ENCODE measurements around the gene RPL31. TPM values are rescaled to one million over a fixed set of nuclear protein-coding genes. Genes with fewer than 3 reads are reported as not detected.

The RPL31 gene
- polyA plus RNA-seq, 1 of the 3 experiments (the other 2 are of a cell fraction): 4,488 TPM

DNA sequence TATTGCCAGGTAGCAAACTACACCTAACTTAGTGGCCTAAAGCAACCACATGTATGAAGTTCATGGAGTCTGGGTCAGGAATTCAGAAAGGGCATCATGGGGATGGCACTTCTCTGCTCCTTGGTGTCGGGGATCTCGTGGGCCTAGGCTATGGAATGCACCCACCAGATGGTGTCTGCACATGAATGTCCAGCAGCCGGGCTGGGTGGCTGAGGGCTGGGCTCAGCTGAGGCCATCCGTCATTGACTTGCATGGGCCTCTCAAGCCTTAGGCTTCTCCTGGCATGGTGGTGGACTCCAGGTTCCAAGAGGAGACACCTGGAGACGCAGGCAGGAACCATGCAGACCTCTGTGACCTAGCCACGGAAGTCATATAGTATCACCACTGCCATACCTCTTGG lies 26.0 kb upstream of the RPL31 start (continued):
- TF ChIP-seq, protein P1, sequence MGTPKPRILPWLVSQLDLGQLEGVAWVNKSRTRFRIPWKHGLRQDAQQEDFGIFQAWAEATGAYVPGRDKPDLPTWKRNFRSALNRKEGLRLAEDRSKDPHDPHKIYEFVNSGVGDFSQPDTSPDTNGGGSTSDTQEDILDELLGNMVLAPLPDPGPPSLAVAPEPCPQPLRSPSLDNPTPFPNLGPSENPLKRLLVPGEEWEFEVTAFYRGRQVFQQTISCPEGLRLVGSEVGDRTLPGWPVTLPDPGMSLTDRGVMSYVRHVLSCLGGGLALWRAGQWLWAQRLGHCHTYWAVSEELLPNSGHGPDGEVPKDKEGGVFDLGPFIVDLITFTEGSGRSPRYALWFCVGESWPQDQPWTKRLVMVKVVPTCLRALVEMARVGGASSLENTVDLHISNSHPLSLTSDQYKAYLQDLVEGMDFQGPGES (IDR thresholded peaks at IDR 0.05; ENCODE audit: low read depth, low read length): no peak
- TF ChIP-seq CHD2 (IDR thresholded peaks at IDR 0.05; ENCODE audit: low read length, partially characterized antibody): no peak
- TF ChIP-seq, protein P2, sequence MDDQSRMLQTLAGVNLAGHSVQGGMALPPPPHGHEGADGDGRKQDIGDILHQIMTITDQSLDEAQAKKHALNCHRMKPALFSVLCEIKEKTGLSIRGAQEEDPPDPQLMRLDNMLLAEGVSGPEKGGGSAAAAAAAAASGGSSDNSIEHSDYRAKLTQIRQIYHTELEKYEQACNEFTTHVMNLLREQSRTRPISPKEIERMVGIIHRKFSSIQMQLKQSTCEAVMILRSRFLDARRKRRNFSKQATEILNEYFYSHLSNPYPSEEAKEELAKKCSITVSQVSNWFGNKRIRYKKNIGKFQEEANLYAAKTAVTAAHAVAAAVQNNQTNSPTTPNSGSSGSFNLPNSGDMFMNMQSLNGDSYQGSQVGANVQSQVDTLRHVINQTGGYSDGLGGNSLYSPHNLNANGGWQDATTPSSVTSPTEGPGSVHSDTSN (IDR thresholded peaks at IDR 0.05): no peak

DNA sequence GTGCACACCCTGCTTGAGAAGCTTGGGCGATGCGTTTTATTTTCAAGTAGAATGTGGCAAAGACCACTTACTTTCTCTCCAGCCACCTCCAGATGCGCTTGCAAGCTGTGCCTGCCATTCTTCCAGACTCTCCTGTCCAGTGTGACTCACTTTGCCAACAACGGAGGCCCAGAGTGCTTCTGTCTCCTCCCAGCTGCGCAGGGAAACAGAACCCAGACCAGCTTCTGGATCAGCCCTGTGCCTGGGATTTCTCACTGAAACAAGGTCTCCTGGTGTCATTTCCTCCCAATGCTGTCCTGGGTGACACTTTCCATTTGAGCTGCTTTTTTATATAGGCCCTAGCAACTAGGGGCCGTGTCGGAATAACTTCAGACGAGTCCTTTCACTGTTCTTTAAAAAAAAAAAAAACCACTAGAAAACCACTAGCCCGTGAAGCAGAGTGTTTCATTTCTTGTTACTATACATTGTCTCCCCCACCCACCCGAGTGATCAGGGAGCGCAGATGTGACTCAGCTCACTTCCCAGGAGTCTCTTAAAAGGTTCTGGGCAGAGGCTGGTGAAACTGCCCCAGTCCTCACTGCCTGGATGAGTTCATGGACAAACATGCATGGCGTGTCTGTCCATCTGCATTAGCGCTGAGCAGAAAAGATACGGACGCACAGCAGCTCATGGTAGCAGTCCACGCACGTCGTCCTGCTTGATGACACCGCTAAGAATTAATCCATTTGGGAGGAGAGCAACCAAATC lies 25.3 kb upstream of the RPL31 start:
- no peak for DNase-seq
- Histone ChIP-seq H3K27ac (ENCODE audit: low read depth in 2 of 2, low read length in 1 of 2) (peak overlapping the region; percentile 32 to 86), H2AFZ (ENCODE audit: low read depth) (no peak overlapping the region)

More for the DNA sequence above, 25.3 kb upstream of the RPL31 start:
- Histone ChIP-seq H3K9me2 (no peaks in the 10 kb centered on the region), H3K36me3 (replicated peaks in 1 of 2; ENCODE audit: control insufficient read depth in 1 of 2, insufficient read depth in 2 of 2, low read length in 1 of 2) (peaks cover 19 to 52% of the 10 kb centered on the region in 2 experiments), H3K4me2 (peak overlapping the region; percentile 72), H3K4me3 (ENCODE audit: low read depth in 2 of 2, low read length in 1 of 2) (peak overlapping the region in 1 of 2 experiments; percentile 11; a peak in 1 of 4 replicates), H4K20me1 (ENCODE audit: insufficient read depth) (no peaks in the 10 kb centered on the region), H3K9ac (peak overlapping the region; percentile 40; the same call in 1 of the 2 replicates), H3K4me1 (ENCODE audit: control insufficient read depth in 1 of 2, insufficient read depth in 2 of 2, low read depth in 1 of 2, low read length in 1 of 2) (peaks cover 0 to 12% of the 10 kb centered on the region in 2 experiments; a peak in 1 of 4 replicates), H3F3A (replicated peaks; ENCODE audit: insufficient read depth) (peaks cover 11% of the 10 kb centered on the region), H3K27me3 (ENCODE audit: insufficient read depth) (no peaks in the 10 kb centered on the region), H3K79me2 (ENCODE audit: insufficient read depth) (no peaks in the 10 kb centered on the region), H3K9me3 (no peaks in the 10 kb centered on the region)
- TF ChIP-seq FOSL2 (IDR thresholded peaks at IDR 0.05; ENCODE audit: borderline replicate concordance, low read depth) (peak; percentile 64; the same call in 1 of the 2 replicates), TCF12 (IDR thresholded peaks at IDR 0.05) (peak; percentile 92), NRF1 (IDR thresholded peaks at IDR 0.05; ENCODE audit: low read depth, low read length) (peak; percentile 35; the same call in 1 of the 2 replicates), NFIC (IDR thresholded peaks at IDR 0.05; ENCODE audit: borderline replicate concordance) (no peak), GABPA (IDR thresholded peaks at IDR 0.05; ENCODE audit: low read depth) (no peak), ELF1 (IDR thresholded peaks at IDR 0.05) (no peak), POLR2AphosphoS5 (IDR thresholded peaks at IDR 0.05; ENCODE audit: low read depth, low read length) (peak; percentile 44; the same call in 1 of the 2 replicates), JUND (IDR thresholded peaks at IDR 0.05) (peak; percentile 35)
- TF ChIP-seq, protein P2 (IDR thresholded peaks at IDR 0.05): peak; percentile 76
- TF ChIP-seq, protein P3, sequence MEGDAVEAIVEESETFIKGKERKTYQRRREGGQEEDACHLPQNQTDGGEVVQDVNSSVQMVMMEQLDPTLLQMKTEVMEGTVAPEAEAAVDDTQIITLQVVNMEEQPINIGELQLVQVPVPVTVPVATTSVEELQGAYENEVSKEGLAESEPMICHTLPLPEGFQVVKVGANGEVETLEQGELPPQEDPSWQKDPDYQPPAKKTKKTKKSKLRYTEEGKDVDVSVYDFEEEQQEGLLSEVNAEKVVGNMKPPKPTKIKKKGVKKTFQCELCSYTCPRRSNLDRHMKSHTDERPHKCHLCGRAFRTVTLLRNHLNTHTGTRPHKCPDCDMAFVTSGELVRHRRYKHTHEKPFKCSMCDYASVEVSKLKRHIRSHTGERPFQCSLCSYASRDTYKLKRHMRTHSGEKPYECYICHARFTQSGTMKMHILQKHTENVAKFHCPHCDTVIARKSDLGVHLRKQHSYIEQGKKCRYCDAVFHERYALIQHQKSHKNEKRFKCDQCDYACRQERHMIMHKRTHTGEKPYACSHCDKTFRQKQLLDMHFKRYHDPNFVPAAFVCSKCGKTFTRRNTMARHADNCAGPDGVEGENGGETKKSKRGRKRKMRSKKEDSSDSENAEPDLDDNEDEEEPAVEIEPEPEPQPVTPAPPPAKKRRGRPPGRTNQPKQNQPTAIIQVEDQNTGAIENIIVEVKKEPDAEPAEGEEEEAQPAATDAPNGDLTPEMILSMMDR (IDR thresholded peaks at IDR 0.05): no peak
- TF ChIP-seq, protein P1 (IDR thresholded peaks at IDR 0.05; ENCODE audit: low read depth, low read length): no peak
- ChIA-PET POLR2A (interaction anchor here (1.1 kb wide), 1 partner anchor 25 kb away, joined by 3 read pairs; the partner anchor contains the start of gene RPL31), CTCF (interaction anchor here (0.7 to 1.3 kb wide), 4 partner anchors 8 to 366 kb away, joined by 3 to 4 read pairs (median 4); no protein-coding TSS in a partner anchor)
- 38% methylated on average over 19 of the region's 19 CpGs for WGBS (ENCODE audit: low lambda C conversion rate)

All from SK-N-SH (cell line).